ENCODE results near the gene MCM9.

The MCM9 gene

GRCh38 chr6:118953391-118953790, 18.4 kb upstream of the MCM9 start:
- H3K9ac ChIP-seq (ENCODE audit: insufficient read length, low read depth): no peak overlapping the region
- H3K36me3 ChIP-seq (ENCODE audit: insufficient read depth, insufficient read length, low read length): no peaks in the 10 kb centered on the region
- H3K9me3 ChIP-seq (ENCODE audit: insufficient read depth, low read length): no peaks in the 10 kb centered on the region
- H3K4me3 ChIP-seq (ENCODE audit: insufficient read length, low read depth): no peak overlapping the region
- no peaks in the 10 kb centered on the region for H3K27me3 ChIP-seq (ENCODE audit: insufficient read depth, insufficient read length)
- no peak for DNase-seq (ENCODE audit: low read depth, low spot score)
- no peaks in the 10 kb centered on the region for H3K4me1 ChIP-seq (ENCODE audit: insufficient read depth, insufficient read length)
- TF ChIP-seq YY1 (IDR thresholded peaks at IDR 0.05; ENCODE audit: insufficient read depth, insufficient read length) (no peak), ZNF274 (IDR thresholded peaks at IDR 0.05; ENCODE audit: low read depth, low read length) (no peak), SUZ12 (IDR thresholded peaks at IDR 0.05; ENCODE audit: extremely low read depth, insufficient read depth, insufficient read length) (no peak)

GRCh38 chr6:118952683-118953082, 17.7 kb upstream of the MCM9 start:
- Histone ChIP-seq H3K9me3 (ENCODE audit: insufficient read depth, low read length) (no peaks in the 10 kb centered on the region), H3K4me1 (ENCODE audit: insufficient read depth, insufficient read length) (no peaks in the 10 kb centered on the region), H3K36me3 (ENCODE audit: insufficient read depth, insufficient read length, low read length) (no peaks in the 10 kb centered on the region), H3K27me3 (ENCODE audit: insufficient read depth, insufficient read length) (no peaks in the 10 kb centered on the region), H3K4me3 (ENCODE audit: insufficient read length, low read depth) (no peak overlapping the region), H3K9ac (ENCODE audit: insufficient read length, low read depth) (no peak overlapping the region)
- no peak for TF ChIP-seq SUZ12 (IDR thresholded peaks at IDR 0.05; ENCODE audit: extremely low read depth, insufficient read depth, insufficient read length)
- TF ChIP-seq YY1 (IDR thresholded peaks at IDR 0.05; ENCODE audit: insufficient read depth, insufficient read length): no peak
- no peak for TF ChIP-seq ZNF274 (IDR thresholded peaks at IDR 0.05; ENCODE audit: low read depth, low read length)
- DNase-seq (ENCODE audit: low read depth, low spot score): no peak

- no peaks in the 10 kb centered on the region for H3K27me3 ChIP-seq (ENCODE audit: insufficient read depth, insufficient read length)
- H3K9ac ChIP-seq (ENCODE audit: insufficient read length, low read depth): no peak overlapping the region
- no peaks in the 10 kb centered on the region for H3K4me1 ChIP-seq (ENCODE audit: insufficient read depth, insufficient read length)
- TF ChIP-seq ZNF274 (IDR thresholded peaks at IDR 0.05; ENCODE audit: low read depth, low read length) (no peak), YY1 (IDR thresholded peaks at IDR 0.05; ENCODE audit: insufficient read depth, insufficient read length) (no peak), SUZ12 (IDR thresholded peaks at IDR 0.05; ENCODE audit: extremely low read depth, insufficient read depth, insufficient read length) (no peak)
- H3K4me3 ChIP-seq (ENCODE audit: insufficient read length, low read depth): no peak overlapping the region
- H3K36me3 ChIP-seq (ENCODE audit: insufficient read depth, insufficient read length, low read length): no peaks in the 10 kb centered on the region
- H3K9me3 ChIP-seq (ENCODE audit: insufficient read depth, low read length): 0 out of 2 replicates have a peak, but pooled peaks cover 3% of the 10 kb centered on the region
- no peak for DNase-seq (ENCODE audit: low read depth, low spot score)
These were observed 10.3 kb upstream of the MCM9 start for GRCh38 chr6:118945217-118945616.

GRCh38 chr6:118940770-118941169, 5.8 kb upstream of the MCM9 start:
- no peaks in the 10 kb centered on the region for H3K4me1 ChIP-seq (ENCODE audit: insufficient read depth, insufficient read length)
- no peaks in the 10 kb centered on the region for H3K27me3 ChIP-seq (ENCODE audit: insufficient read depth, insufficient read length)
- TF ChIP-seq ZNF274 (IDR thresholded peaks at IDR 0.05; ENCODE audit: low read depth, low read length): no peak
- no peak for TF ChIP-seq SUZ12 (IDR thresholded peaks at IDR 0.05; ENCODE audit: extremely low read depth, insufficient read depth, insufficient read length)
- TF ChIP-seq YY1 (IDR thresholded peaks at IDR 0.05; ENCODE audit: insufficient read depth, insufficient read length): no peak
- no peak overlapping the region for H3K9ac ChIP-seq (ENCODE audit: insufficient read length, low read depth)
- H3K36me3 ChIP-seq (ENCODE audit: insufficient read depth, insufficient read length, low read length): no peaks in the 10 kb centered on the region
- DNase-seq (ENCODE audit: low read depth, low spot score): no peak
- peaks cover 3% of the 10 kb centered on the region; the same call in 1 of the 2 replicates for H3K9me3 ChIP-seq (ENCODE audit: insufficient read depth, low read length)
- H3K4me3 ChIP-seq (ENCODE audit: insufficient read length, low read depth): no peak overlapping the region

GRCh38 chr6:118939683-118940082, 4.7 kb upstream of the MCM9 start:
- H3K9ac ChIP-seq (ENCODE audit: insufficient read length, low read depth): no peak overlapping the region
- TF ChIP-seq SUZ12 (IDR thresholded peaks at IDR 0.05; ENCODE audit: extremely low read depth, insufficient read depth, insufficient read length) (no peak), ZNF274 (IDR thresholded peaks at IDR 0.05; ENCODE audit: low read depth, low read length) (no peak), YY1 (IDR thresholded peaks at IDR 0.05; ENCODE audit: insufficient read depth, insufficient read length) (no peak)
- H3K4me1 ChIP-seq (ENCODE audit: insufficient read depth, insufficient read length): no peaks in the 10 kb centered on the region
- no peaks in the 10 kb centered on the region for H3K27me3 ChIP-seq (ENCODE audit: insufficient read depth, insufficient read length)
- DNase-seq (ENCODE audit: low read depth, low spot score): no peak
- no peak overlapping the region for H3K4me3 ChIP-seq (ENCODE audit: insufficient read length, low read depth)
- H3K9me3 ChIP-seq (ENCODE audit: insufficient read depth, low read length): peaks cover 3% of the 10 kb centered on the region; the same call in 1 of the 2 replicates
- no peaks in the 10 kb centered on the region for H3K36me3 ChIP-seq (ENCODE audit: insufficient read depth, insufficient read length, low read length)

- no peak for DNase-seq (ENCODE audit: low read depth, low spot score)
- Histone ChIP-seq H3K4me1 (ENCODE audit: insufficient read depth, insufficient read length) (no peaks in the 10 kb centered on the region), H3K27me3 (ENCODE audit: insufficient read depth, insufficient read length) (no peaks in the 10 kb centered on the region), H3K9ac (ENCODE audit: insufficient read length, low read depth) (no peak overlapping the region), H3K36me3 (ENCODE audit: insufficient read depth, insufficient read length, low read length) (peaks cover 12% of the 10 kb centered on the region), H3K4me3 (ENCODE audit: insufficient read length, low read depth) (no peak overlapping the region), H3K9me3 (ENCODE audit: insufficient read depth, low read length) (peaks cover 2% of the 10 kb centered on the region; the same call in 1 of the 2 replicates)
- no peak for TF ChIP-seq YY1 (IDR thresholded peaks at IDR 0.05; ENCODE audit: insufficient read depth, insufficient read length)
- TF ChIP-seq ZNF274 (IDR thresholded peaks at IDR 0.05; ENCODE audit: low read depth, low read length): no peak
- TF ChIP-seq SUZ12 (IDR thresholded peaks at IDR 0.05; ENCODE audit: extremely low read depth, insufficient read depth, insufficient read length): no peak
These were observed 1.2 kb upstream of the MCM9 start for GRCh38 chr6:118935978-118936703.

- H3K4me1 ChIP-seq (ENCODE audit: insufficient read depth, insufficient read length): no peaks in the 10 kb centered on the region
- H3K4me3 ChIP-seq (ENCODE audit: insufficient read length, low read depth): peak overlapping the region; percentile 27
- DNase-seq (ENCODE audit: low read depth, low spot score): no peak
- peaks cover 12% of the 10 kb centered on the region for H3K36me3 ChIP-seq (ENCODE audit: insufficient read depth, insufficient read length, low read length)
- TF ChIP-seq YY1 (IDR thresholded peaks at IDR 0.05; ENCODE audit: insufficient read depth, insufficient read length) (no peak), SUZ12 (IDR thresholded peaks at IDR 0.05; ENCODE audit: extremely low read depth, insufficient read depth, insufficient read length) (no peak), ZNF274 (IDR thresholded peaks at IDR 0.05; ENCODE audit: low read depth, low read length) (no peak)
- no peaks in the 10 kb centered on the region; the same call in 1 of the 2 replicates for H3K9me3 ChIP-seq (ENCODE audit: insufficient read depth, low read length)
- H3K27me3 ChIP-seq (ENCODE audit: insufficient read depth, insufficient read length): no peaks in the 10 kb centered on the region
- H3K9ac ChIP-seq (ENCODE audit: insufficient read length, low read depth): peak overlapping the region; percentile 51
These were observed 341 bp upstream of the MCM9 start for GRCh38 chr6:118935331-118935668.
